Prostate gland (tissue), 2 donors: ENCODE results near the gene MYLK4.

Experiments
- POLR2A ChIP-seq: fragments of 450-650 bp; IDR thresholded peaks from one replicate; pipeline ENCODE4 v1.6.1; 2016; ENCODE audit warnings: antibody characterized with exemption, mild to moderate bottlenecking
- POLR2AphosphoS5 ChIP-seq: sonication (generic); formaldehyde crosslinking; IDR thresholded peaks from one replicate; pipeline ENCODE4 v1.6.1; 2017; ENCODE audit warnings: antibody characterized with exemption
- TF ChIP-seq, protein P1 (sequence below), 4 experiments: fragments of 200-600 bp in 2 of 4; fragments of 450-650 bp in 2 of 4; sonication (generic) in 2 of 4; IDR thresholded peaks; 1 replicate in 3 of 4; 2 replicates in 1 of 4; pipeline ENCODE4 v1.5.1; 2016 to 2019; ENCODE audit warnings: antibody characterized with exemption in 4 of 4, mild to moderate bottlenecking in 2 of 4, moderate library complexity in 2 of 4

DNA sequence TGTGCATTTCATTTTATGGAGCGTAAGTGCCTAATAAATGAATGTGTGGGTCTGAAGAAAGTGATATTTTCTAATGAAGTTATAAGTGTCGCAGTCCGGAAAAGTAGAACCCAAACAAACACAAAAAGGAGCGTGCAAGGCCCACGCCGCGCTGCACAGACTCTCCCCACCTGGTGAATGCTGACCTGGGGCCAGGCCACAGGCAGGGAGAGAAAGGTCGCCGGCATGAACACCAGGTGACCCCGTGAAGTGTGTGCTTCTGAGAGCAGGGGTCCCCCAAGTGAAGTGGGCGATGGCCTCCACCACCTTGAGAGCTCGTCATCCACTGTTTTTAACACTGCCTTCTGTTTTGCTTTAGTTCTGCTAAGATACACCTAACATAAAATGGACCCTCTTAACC is 114.8 kb downstream of the MYLK4 start:
- TF ChIP-seq, protein P1, sequence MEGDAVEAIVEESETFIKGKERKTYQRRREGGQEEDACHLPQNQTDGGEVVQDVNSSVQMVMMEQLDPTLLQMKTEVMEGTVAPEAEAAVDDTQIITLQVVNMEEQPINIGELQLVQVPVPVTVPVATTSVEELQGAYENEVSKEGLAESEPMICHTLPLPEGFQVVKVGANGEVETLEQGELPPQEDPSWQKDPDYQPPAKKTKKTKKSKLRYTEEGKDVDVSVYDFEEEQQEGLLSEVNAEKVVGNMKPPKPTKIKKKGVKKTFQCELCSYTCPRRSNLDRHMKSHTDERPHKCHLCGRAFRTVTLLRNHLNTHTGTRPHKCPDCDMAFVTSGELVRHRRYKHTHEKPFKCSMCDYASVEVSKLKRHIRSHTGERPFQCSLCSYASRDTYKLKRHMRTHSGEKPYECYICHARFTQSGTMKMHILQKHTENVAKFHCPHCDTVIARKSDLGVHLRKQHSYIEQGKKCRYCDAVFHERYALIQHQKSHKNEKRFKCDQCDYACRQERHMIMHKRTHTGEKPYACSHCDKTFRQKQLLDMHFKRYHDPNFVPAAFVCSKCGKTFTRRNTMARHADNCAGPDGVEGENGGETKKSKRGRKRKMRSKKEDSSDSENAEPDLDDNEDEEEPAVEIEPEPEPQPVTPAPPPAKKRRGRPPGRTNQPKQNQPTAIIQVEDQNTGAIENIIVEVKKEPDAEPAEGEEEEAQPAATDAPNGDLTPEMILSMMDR (IDR thresholded peaks at IDR 0.05): no peak
- TF ChIP-seq POLR2A: no peak
- TF ChIP-seq POLR2AphosphoS5: no peak
